Measurements from ENCODE around the gene QARS1. TPM values are rescaled to one million over a fixed set of nuclear protein-coding genes. Genes with fewer than 3 reads are reported as not detected.

Gene QARS1
- total RNA-seq, 1 experiment from 2014 or later, result 186 TPM

DNA sequence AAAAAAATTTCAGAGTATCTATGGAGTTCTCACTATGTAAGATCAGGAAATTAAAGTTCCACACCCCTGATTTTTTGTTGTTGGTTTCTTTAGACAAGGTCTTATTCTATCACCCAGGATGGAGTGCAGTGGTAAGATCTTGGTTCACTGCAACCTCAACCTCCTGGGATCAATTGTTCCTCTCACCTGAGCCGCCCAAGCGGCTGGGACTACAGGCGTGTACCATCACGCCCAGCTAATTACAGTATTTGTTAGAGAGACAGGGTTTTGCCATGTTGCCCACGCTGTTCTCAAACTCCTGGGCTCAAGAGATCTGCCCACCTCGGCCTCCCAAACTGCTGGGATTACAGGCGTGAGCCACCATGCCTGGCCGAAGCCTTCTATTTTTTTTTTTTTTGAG lies 23.1 kb downstream of the QARS1 start:
- TF ChIP-seq CTCF (conservative IDR thresholded peaks at IDR 0.05; ENCODE audit: low read depth, low read length), result no peak
- TF ChIP-seq EZH2 (IDR thresholded peaks at IDR 0.05; ENCODE audit: borderline replicate concordance, low read depth, low read length, poor library complexity, severe bottlenecking), result no peak
- Histone ChIP-seq H3K4me1 (ENCODE audit: insufficient read depth, low read length, poor library complexity, severe bottlenecking) (no peaks in the 10 kb centered on the region), H3K9me3 (ENCODE audit: low read depth, low read length, poor library complexity, severe bottlenecking) (no peaks in the 10 kb centered on the region), H3K27me3 (replicated peaks; ENCODE audit: insufficient read depth, low read depth, low read length, poor library complexity) (no peaks in the 10 kb centered on the region), H3K27ac (ENCODE audit: low read depth, low read length, poor library complexity, severe bottlenecking) (no peak overlapping the region), H3K36me3 (ENCODE audit: insufficient read depth, low read length, poor library complexity, severe bottlenecking) (peaks cover 3% of the 10 kb centered on the region), H3K4me3 (ENCODE audit: low read depth, low read length, poor library complexity, severe bottlenecking) (no peak overlapping the region)
- POLR2A ChIA-PET (ENCODE audit: low non-redundant PET), result no interaction called here
- intact Hi-C loops (cut with micrococcal nuclease; ENCODE audit: unreplicated experiment), result no loop called here
- no peak for DNase-seq (ENCODE audit: low spot score)
- CTCF ChIA-PET, result no interaction called here
- no TSS peak for BruUV-seq (replicated peaks)

GRCh38 chr3:49079270-49079669 lies 25.3 kb downstream of the QARS1 start:
- intact Hi-C loops (cut with micrococcal nuclease; ENCODE audit: unreplicated experiment), result no loop called here
- CTCF ChIA-PET, result no interaction called here

GRCh38 chr3:49076646-49077045 lies 27.9 kb downstream of the QARS1 start:
- ChIA-PET CTCF (no interaction called here), POLR2A (ENCODE audit: low non-redundant PET) (interaction anchor here (0.6 kb wide), 1 partner anchor 11 kb away, joined by 4 read pairs; no protein-coding TSS in a partner anchor)
- no peaks in the 10 kb centered on the region for H3K4me1 ChIP-seq (ENCODE audit: insufficient read depth, low read length, poor library complexity, severe bottlenecking)
- intact Hi-C loops (cut with micrococcal nuclease; ENCODE audit: unreplicated experiment), result no loop called here
- no peak for TF ChIP-seq CTCF (conservative IDR thresholded peaks at IDR 0.05; ENCODE audit: low read depth, low read length)
- TF ChIP-seq EZH2 (IDR thresholded peaks at IDR 0.05; ENCODE audit: borderline replicate concordance, low read depth, low read length, poor library complexity, severe bottlenecking), result no peak
- peaks cover 20% of the 10 kb centered on the region for H3K36me3 ChIP-seq (ENCODE audit: insufficient read depth, low read length, poor library complexity, severe bottlenecking)
- H3K27ac ChIP-seq (ENCODE audit: low read depth, low read length, poor library complexity, severe bottlenecking), result no peak overlapping the region
- H3K27me3 ChIP-seq (replicated peaks; ENCODE audit: insufficient read depth, low read depth, low read length, poor library complexity), result no peaks in the 10 kb centered on the region
- no peaks in the 10 kb centered on the region for H3K9me3 ChIP-seq (ENCODE audit: low read depth, low read length, poor library complexity, severe bottlenecking)
- DNase-seq (ENCODE audit: low spot score), result no peak
- BruUV-seq (replicated peaks), result no TSS peak
- no peak overlapping the region for H3K4me3 ChIP-seq (ENCODE audit: low read depth, low read length, poor library complexity, severe bottlenecking)

More at GRCh38 chr3:49079270-49079669, 25.3 kb downstream of the QARS1 start:
- no peak for DNase-seq (ENCODE audit: low spot score)
- Histone ChIP-seq H3K27me3 (replicated peaks; ENCODE audit: insufficient read depth, low read depth, low read length, poor library complexity) (no peaks in the 10 kb centered on the region), H3K27ac (ENCODE audit: low read depth, low read length, poor library complexity, severe bottlenecking) (no peak overlapping the region), H3K9me3 (ENCODE audit: low read depth, low read length, poor library complexity, severe bottlenecking) (no peaks in the 10 kb centered on the region), H3K36me3 (ENCODE audit: insufficient read depth, low read length, poor library complexity, severe bottlenecking) (peaks cover 6% of the 10 kb centered on the region), H3K4me1 (ENCODE audit: insufficient read depth, low read length, poor library complexity, severe bottlenecking) (no peaks in the 10 kb centered on the region), H3K4me3 (ENCODE audit: low read depth, low read length, poor library complexity, severe bottlenecking) (no peak overlapping the region)
- no TSS peak for BruUV-seq (replicated peaks)
- TF ChIP-seq CTCF (conservative IDR thresholded peaks at IDR 0.05; ENCODE audit: low read depth, low read length) (no peak), EZH2 (IDR thresholded peaks at IDR 0.05; ENCODE audit: borderline replicate concordance, low read depth, low read length, poor library complexity, severe bottlenecking) (no peak)
- POLR2A ChIA-PET (ENCODE audit: low non-redundant PET), result interaction anchor here (0.7 kb wide), 1 partner anchor 127 kb away, joined by 4 read pairs; no protein-coding TSS in a partner anchor

Measured in A673 (cell line).